SHP77 (cell line): ENCODE results near the gene FMO4.
"Not testable (repeated sequence)": the region's sequence is repeated elsewhere in the genome, so short reads cannot be mapped to it uniquely, and the experiment has no call there.

ENCODE experiments used
- DNase-seq, 2 experiments: peaks; one replicate each; lab custom pipeline; 2025; lab: John Stamatoyannopoulos, UW

The FMO4 gene

GRCh38 chr1:171334024-171334640, 20.1 kb downstream of the FMO4 start:
- DNase-seq = no peak

DNA sequence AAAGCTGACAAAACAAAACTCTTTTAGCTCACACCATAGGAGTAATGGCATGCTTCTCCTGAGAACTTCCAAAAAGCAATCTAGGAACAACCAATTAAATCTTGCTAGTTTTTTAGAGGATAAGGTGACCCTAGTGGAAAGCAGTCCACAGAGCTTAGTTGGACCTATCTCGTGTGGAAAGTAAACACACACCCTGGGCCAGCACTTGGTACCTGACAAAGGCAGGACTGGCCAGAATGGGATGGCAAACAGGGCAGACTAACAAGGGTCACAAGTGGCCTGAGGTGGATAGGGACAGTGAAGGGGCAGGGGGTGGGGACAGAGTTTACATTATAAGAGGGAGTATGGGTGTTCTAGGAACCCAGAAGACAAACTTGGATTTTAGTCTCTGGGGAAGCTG, 22.0 kb downstream of the FMO4 start:
- no peak for DNase-seq

GRCh38 chr1:171339345-171339744, 25.4 kb downstream of the FMO4 start:
- DNase-seq = not testable (repeated sequence)

DNA sequence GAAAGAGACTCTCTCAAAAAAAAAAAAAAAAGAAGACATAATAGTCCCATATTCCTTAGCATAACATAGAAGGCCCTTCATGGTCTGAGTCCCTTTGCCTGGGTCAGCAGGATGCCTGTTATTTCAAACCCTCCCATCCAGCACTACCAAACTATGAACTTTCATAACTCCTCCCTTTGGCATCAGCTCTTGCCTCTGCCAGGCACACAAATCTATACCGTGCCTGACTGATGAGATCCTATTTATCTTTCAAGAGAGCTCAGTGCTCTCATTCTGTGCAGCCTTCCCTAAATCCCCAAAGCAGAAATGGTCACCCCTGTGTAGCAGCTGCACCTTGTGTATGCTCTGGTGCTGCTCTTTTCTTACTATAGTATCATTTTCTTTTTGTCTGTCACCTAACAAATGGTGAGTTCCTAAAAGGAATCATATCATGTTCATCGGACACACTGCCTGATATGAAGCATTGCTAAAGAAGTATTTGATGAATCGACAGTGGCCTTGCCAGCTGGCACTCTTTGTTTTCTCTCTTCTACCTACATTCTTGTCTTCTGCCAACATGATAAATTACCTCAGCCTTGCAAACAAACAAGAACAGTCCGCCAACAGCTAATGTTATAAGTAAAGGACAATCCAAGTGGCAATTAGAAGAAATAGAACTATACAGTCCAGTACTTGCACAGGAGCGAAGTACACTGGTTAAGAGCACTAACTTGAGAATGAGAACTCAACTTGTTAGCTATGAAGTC, 29.9 kb downstream of the FMO4 start:
- DNase-seq = no peak

DNA sequence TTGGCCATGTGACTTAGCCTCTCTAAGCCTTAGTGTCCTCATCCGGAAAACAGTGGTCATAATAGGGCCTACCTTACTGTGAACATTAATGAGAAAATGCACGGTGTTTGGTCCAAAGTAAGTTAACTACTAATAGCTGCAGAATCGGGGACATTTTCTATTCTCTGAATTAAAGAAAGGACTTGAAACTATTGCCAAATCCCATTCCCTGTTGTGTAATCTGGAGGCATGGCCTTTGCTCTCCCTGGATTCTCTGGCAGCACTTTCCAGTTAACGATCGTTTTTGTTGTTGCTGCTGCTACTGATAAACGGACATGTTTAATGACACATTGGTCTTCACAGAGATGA, 30.5 kb downstream of the FMO4 start:
- DNase-seq = no peak

- no peak for DNase-seq
These were observed 31.6 kb downstream of the FMO4 start for GRCh38 chr1:171345536-171345935.

DNA sequence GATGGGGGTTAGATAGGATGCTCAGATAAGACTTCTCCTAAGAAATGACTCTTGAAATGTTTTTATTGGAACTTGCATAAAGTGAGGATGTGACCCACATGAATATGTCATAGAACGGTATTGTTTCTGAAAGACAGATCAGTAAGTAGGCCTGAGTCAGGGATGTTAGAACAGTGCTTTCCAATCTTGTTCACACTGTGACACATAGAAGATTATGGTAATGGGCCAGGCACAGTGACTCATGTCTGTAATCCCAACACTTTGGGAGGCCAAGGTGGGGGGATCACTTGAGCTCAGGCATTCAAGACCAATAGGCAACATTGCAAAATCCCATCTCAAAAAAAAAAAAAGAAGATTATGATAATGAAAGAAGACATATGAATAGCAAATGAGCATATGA, 32.9 kb downstream of the FMO4 start:
- no peak for DNase-seq

DNA sequence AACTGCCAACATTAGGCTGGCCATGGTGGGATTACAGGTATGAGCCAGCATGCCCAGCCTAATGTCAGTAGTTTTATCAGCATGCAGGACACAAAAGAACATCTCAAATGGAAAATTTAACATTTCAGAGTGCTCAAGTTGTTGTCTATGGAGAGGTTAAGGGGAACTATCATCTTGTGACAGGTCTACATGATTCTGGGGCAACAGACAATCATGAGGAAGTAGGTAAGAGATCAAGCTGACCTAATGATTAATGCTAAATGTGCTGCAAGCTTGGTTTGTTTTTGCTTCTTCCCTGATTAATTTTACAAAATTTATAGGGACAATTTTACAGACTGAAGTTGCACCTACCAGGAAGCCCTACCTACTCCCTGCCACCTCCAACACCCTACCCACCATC, 36.6 kb downstream of the FMO4 start:
- no peak for DNase-seq

DNA sequence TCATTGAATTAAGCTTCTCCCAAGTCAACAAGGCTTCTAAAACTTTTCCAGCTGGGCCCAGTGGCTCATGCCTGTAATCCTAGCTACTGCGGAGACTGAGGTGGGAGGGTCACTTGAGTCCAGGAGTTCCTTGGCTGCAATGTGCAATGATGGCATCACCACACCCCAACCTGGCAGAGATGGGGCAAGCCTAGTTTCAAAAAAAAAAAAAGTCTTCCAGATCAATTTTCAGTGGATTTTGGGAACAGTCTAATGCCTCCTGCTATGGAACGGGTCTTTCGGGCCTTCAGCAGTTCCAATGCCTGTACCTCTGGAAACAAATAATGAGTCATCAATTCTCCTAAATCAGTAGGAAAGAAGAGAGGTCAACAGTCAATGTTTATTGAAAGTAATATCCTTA, 38.0 kb downstream of the FMO4 start:
- DNase-seq = no peak

GRCh38 chr1:171352554-171352953, 38.6 kb downstream of the FMO4 start:
- DNase-seq = no peak

GRCh38 chr1:171355727-171356126, 41.7 kb downstream of the FMO4 start:
- DNase-seq = no peak

- no peak for DNase-seq
These were observed 43.2 kb downstream of the FMO4 start for GRCh38 chr1:171357179-171357578.

DNA sequence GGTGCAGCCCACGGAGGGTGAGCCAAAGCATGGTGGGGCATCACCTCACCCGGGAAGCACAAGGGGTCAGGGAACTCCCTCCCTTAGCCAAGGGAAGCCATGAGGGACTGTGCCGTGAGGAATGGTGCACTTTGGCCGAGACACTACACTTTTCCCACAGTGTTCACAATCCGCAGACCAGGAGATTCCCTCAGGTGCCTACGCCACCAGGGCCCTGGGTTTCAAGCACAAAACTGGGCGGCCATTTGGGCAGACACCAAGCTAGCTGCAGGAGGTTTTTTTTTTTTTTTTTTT, 45.3 kb downstream of the FMO4 start:
- DNase-seq = not testable (repeated sequence)

- not testable (repeated sequence) for DNase-seq
These were observed 45.9 kb downstream of the FMO4 start for GRCh38 chr1:171359731-171360527.

DNA sequence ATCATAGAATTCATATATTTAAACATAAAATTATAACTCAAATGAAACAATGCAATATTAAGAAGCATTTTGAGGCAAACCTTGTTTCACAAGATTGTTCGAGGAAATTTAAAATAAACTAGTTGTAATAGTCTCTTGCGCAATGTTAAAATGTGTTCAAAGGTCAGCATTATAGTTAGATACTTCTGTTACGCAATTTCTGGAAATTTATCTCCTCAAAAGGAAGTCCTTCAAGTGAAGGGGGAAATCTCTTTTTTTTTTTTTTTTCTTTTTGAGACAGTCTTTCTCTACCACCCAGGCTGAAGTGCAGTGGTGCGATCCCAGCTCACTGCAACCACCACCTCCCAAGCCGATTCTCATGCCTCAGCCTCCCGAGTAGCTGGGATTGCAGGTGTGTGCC, 52.1 kb downstream of the FMO4 start:
- no peak for DNase-seq

DNA sequence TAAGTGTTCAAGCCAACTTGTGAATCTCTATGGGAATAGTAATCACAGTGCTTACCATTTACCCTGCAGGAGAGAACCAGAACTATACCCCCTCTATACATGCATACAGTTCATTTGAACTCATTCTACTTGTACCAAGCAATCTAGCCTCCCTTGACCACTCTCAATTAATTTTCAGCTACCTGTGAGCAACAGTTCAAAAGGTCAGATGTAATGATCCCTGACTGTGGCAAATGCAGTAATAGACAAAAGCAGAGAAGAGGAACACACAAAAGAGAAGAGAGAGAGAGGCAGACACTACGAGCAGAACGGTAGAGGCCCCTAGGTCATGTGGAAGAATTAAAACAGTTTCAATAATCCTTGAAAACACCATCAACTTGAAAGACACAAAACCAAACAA, 52.8 kb downstream of the FMO4 start:
- no peak for DNase-seq

DNA sequence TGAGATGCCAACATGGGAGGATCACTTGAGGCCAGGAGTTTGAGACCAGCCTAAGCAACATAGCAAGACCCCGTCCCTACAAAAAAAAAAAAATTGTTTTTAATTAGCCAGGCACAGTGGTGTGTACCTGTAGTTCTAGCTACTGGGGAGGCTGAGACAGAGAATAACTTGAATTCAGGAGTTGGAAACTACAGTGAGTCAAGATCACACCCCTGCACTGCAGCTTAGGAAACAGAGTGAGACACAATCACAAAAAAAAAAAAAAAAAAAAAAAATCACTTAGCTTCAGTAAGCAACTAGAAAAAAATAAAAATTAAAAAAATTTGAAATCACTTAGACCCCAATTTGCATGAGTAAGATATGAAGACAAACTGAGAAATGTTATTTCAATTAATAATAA, 53.5 kb downstream of the FMO4 start:
- no peak for DNase-seq

- DNase-seq = no peak
These were observed 58.6 kb downstream of the FMO4 start for GRCh38 chr1:171372418-171373084.

GRCh38 chr1:171373357-171374122, 59.6 kb downstream of the FMO4 start:
- DNase-seq = not testable (repeated sequence)

GRCh38 chr1:171379846-171380245, 65.9 kb downstream of the FMO4 start:
- no peak for DNase-seq

DNA sequence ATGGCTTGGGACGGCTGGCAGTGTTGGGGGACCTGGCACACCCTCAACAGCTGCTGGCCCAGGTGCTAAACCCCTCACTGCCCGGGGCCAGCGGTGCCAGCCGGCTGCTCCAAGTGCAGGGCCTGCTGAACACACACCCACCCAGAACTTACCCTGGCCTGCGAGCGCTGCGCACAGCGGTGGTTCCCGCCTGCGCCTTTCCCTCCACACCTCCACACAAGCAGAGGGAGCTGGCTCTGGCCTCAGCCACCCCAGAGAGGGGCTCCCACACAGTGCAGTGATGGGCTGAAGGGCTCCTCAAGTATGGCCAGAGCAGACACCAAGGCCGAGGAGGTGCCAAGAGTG, 67.9 kb downstream of the FMO4 start:
- DNase-seq = no peak

- no peak for DNase-seq
These were observed 70.5 kb downstream of the FMO4 start for GRCh38 chr1:171384496-171384895.
